GM23338 (cell line): ENCODE results near the gene TNFSF9. TPM values are rescaled to one million over a fixed set of nuclear protein-coding genes. Genes with fewer than 3 reads are reported as not detected.

Experiments used
- ATAC-seq: fragments of 200-7000 bp; cut with Tn5 transposase; 3 replicates; pipeline ENCODE4 v1.9.1; 2020
- DNase-seq: peaks from one replicate; pipeline ENCODE4 v3.0.0-alpha.2; 2015; ENCODE audit warnings: low spot score
- H2AFZ ChIP-seq: fragments of 200-600 bp; sonication (generic); 2 replicates; pipeline ENCODE4 v1.8.0; 2016; ENCODE audit warnings: antibody characterized with exemption, mild to moderate bottlenecking, moderate library complexity
- H3F3A ChIP-seq: fragments of 200-600 bp; sonication (generic); replicated peaks from 2 replicates; pipeline ENCODE4 v1.8.0; 2017; ENCODE audit warnings: antibody characterized with exemption, mixed run types, low read depth
- H3K27ac ChIP-seq: fragments of 200-600 bp; sonication (generic); 2 replicates; pipeline ENCODE4 v1.6.1; 2016; ENCODE audit warnings: low read depth
- H3K27me3 ChIP-seq: fragments of 200-600 bp; sonication (generic); 2 replicates; pipeline ENCODE4 v1.8.0; 2016; ENCODE audit warnings: mild to moderate bottlenecking, mixed run types, moderate library complexity; ENCODE audit not compliant: insufficient read depth
- H3K36me3 ChIP-seq: fragments of 200-600 bp; sonication (generic); 2 replicates; pipeline ENCODE4 v1.8.0; 2016; ENCODE audit warnings: mild to moderate bottlenecking; ENCODE audit not compliant: insufficient read depth
- H3K4me1 ChIP-seq: fragments of 200-600 bp; sonication (generic); 2 replicates; pipeline ENCODE4 v1.8.0; 2016; ENCODE audit warnings: mild to moderate bottlenecking, moderate library complexity; ENCODE audit not compliant: insufficient read depth
- H3K4me2 ChIP-seq: fragments of 200-600 bp; sonication (generic); 2 replicates; pipeline ENCODE4 v1.7.1; 2017; ENCODE audit warnings: mixed run types
- H3K4me3 ChIP-seq: fragments of 200-600 bp; sonication (generic); 2 replicates; pipeline ENCODE4 v1.6.1; 2016; ENCODE audit warnings: mixed run types
- H3K79me2 ChIP-seq: fragments of 200-600 bp; sonication (generic); replicated peaks from 2 replicates; pipeline ENCODE4 v1.8.0; 2017; ENCODE audit warnings: mild to moderate bottlenecking; ENCODE audit not compliant: insufficient read depth
- H3K9me2 ChIP-seq: fragments of 200-600 bp; sonication (generic); 2 replicates; pipeline ENCODE4 v1.8.0; 2017; ENCODE audit not compliant: insufficient read depth
- H4K20me1 ChIP-seq: fragments of 200-600 bp; sonication (generic); replicated peaks from 2 replicates; pipeline ENCODE4 v1.8.0; 2017; ENCODE audit warnings: mild to moderate bottlenecking; ENCODE audit not compliant: insufficient read depth
- H3K27ac Mint-ChIP-seq: 2 replicates; pipeline ENCODE4 v1.8.0; 2020; ENCODE audit warnings: inconsistent platforms, mild to moderate bottlenecking, moderate library complexity, mixed read lengths
- H3K27me3 Mint-ChIP-seq: 3 replicates; pipeline ENCODE4 v1.8.0; 2022; ENCODE audit warnings: low read depth, mild to moderate bottlenecking, moderate library complexity, mixed read lengths, inconsistent platforms; ENCODE audit not compliant: insufficient read depth, poor library complexity
- H3K36me3 Mint-ChIP-seq: 3 replicates; pipeline ENCODE4 v1.8.0; 2021; ENCODE audit warnings: low read depth, mild to moderate bottlenecking, inconsistent platforms, moderate library complexity, mixed read lengths
- H3K4me1 Mint-ChIP-seq: 3 replicates; pipeline ENCODE4 v1.8.0; 2020; ENCODE audit warnings: mild to moderate bottlenecking, inconsistent platforms, mixed read lengths
- H3K4me3 Mint-ChIP-seq: 3 replicates; pipeline ENCODE4 v1.8.0; 2021; ENCODE audit warnings: moderate library complexity, mild to moderate bottlenecking, inconsistent platforms, mixed read lengths
- H3K9me3 Mint-ChIP-seq: 3 replicates; pipeline ENCODE4 v1.8.0; 2020; ENCODE audit warnings: moderate library complexity, mild to moderate bottlenecking, inconsistent platforms, mixed read lengths
- CREB1 ChIP-seq: fragments of 250-450 bp; sonication (Bioruptor Pico); IDR thresholded peaks from 2 replicates; pipeline ENCODE4 v1.5.0; 2020; ENCODE audit warnings: low read depth, mild to moderate bottlenecking, moderate library complexity
- CTCF ChIP-seq, 2 experiments: fragments of 200-600 bp in 1 of 2; sonication (generic) in 1 of 2; conservative IDR thresholded peaks; 2 replicates each; pipeline versions ENCODE4 v1.5.1 to v1.6.1; 2016 to 2017; ENCODE audit warnings: antibody characterized with exemption in 2 of 2, low read depth in 2 of 2, mild to moderate bottlenecking in 2 of 2, moderate library complexity in 1 of 2
- ETS1 ChIP-seq: IDR thresholded peaks from 2 replicates; pipeline ENCODE4 v1.6.1; 2016; ENCODE audit warnings: antibody characterized with exemption
- EZH2phosphoT487 ChIP-seq: fragments of 200-600 bp; sonication (generic); IDR thresholded peaks from one replicate; pipeline ENCODE4 v1.8.1; 2018; ENCODE audit warnings: antibody characterized with exemption; ENCODE audit not compliant: unreplicated experiment
- JUNB ChIP-seq: IDR thresholded peaks from one replicate; pipeline ENCODE4 v1.6.1; 2016; ENCODE audit warnings: antibody characterized with exemption; ENCODE audit not compliant: unreplicated experiment
- NANOG ChIP-seq: IDR thresholded peaks from 2 replicates; pipeline ENCODE4 v1.6.1; 2016; ENCODE audit warnings: antibody characterized with exemption, borderline replicate concordance
- POLR2AphosphoS5 ChIP-seq: IDR thresholded peaks from 2 replicates; pipeline ENCODE4 v1.6.1; 2016; ENCODE audit warnings: antibody characterized with exemption, low read depth
- REST ChIP-seq: IDR thresholded peaks from one replicate; pipeline ENCODE4 v1.6.1; 2018; ENCODE audit warnings: antibody characterized with exemption; ENCODE audit not compliant: unreplicated experiment
- STAT1 ChIP-seq: IDR thresholded peaks from one replicate; pipeline ENCODE4 v1.6.1; 2016; ENCODE audit warnings: antibody characterized with exemption; ENCODE audit not compliant: unreplicated experiment
- ZNF331 ChIP-seq: fragments of 250-450 bp; sonication (Bioruptor Pico); IDR thresholded peaks from 2 replicates; pipeline ENCODE4 v1.5.0; 2020; ENCODE audit warnings: low read depth, mild to moderate bottlenecking, moderate library complexity
- ZNF462 ChIP-seq: fragments of 250-450 bp; sonication (Bioruptor Pico); IDR thresholded peaks from 2 replicates; pipeline ENCODE4 v1.5.0; 2020; ENCODE audit warnings: mild to moderate bottlenecking, moderate library complexity
- polyA plus RNA-seq: library from polyadenylated mRNA; unstranded; fragments of >200 nt; fragmentation: Nextera tagmentation; extraction: Ambion mirVana; gene quantifications from 2 replicates; pipeline ENCODE4 v1.2.1, GENCODE V29; 2016
- total RNA-seq: library from RNA; depleted of rRNA; stranded (reverse); fragments of >200 nt; shearing (Covaris generic); gene quantifications from 2 replicates; pipeline ENCODE4 v1.2.3, GENCODE V29; 2014

Gene TNFSF9
- total and polyA plus RNA-seq, 2 experiments from 2014 or later = 2.6 to 9.1 TPM

GRCh38 chr19:6484831-6485230 is 46.0 kb upstream of the TNFSF9 start:
- H3K4me1 ChIP-seq = peaks cover 7% of the 10 kb centered on the region
- Mint-ChIP-seq H3K36me3 (no peaks in the 10 kb centered on the region), H3K27me3 (peaks cover 6% of the 10 kb centered on the region), H3K4me3 (no peak overlapping the region), H3K4me1 (peaks cover 12% of the 10 kb centered on the region; the same call in 2 of the 3 replicates), H3K27ac (no peak overlapping the region), H3K9me3 (no peaks in the 10 kb centered on the region; the same call in 1 of the 3 replicates)
- ATAC-seq (no peak), DNase-seq (no peak)
- H3K4me3 ChIP-seq = no peak overlapping the region
- no peaks in the 10 kb centered on the region for H4K20me1 ChIP-seq
- H3K27ac ChIP-seq = no peak overlapping the region
- no peaks in the 10 kb centered on the region for H3K79me2 ChIP-seq
- TF ChIP-seq CREB1 = no peak
- TF ChIP-seq STAT1 = no peak
- no peak for TF ChIP-seq ETS1
- no peak for TF ChIP-seq CTCF (conservative IDR thresholded peaks at IDR 0.05; ENCODE audit: low read depth in 2 of 2)
- no peak for TF ChIP-seq NANOG
- no peak for TF ChIP-seq ZNF331 (CRISPR knock-in tag)
- no peak for TF ChIP-seq REST
- TF ChIP-seq JUNB = no peak
- TF ChIP-seq POLR2AphosphoS5 = no peak
- no peak for TF ChIP-seq ZNF462
- TF ChIP-seq EZH2phosphoT487 = no peak
- no peak overlapping the region for H3K4me2 ChIP-seq
- H3F3A ChIP-seq = no peaks in the 10 kb centered on the region
- no peaks in the 10 kb centered on the region for H3K27me3 ChIP-seq
- no peak overlapping the region for H2AFZ ChIP-seq
- no peaks in the 10 kb centered on the region for H3K36me3 ChIP-seq
- no peaks in the 10 kb centered on the region for H3K9me2 ChIP-seq
